ENCODE results near the gene MAP1LC3A. TPM values are rescaled to one million over a fixed set of nuclear protein-coding genes. Genes with fewer than 3 reads are reported as not detected.

MAP1LC3A gene
- total RNA-seq, 1 experiment from 2014 or later, result not detected

GRCh38 chr20:34540596-34541263 lies 17.8 kb upstream of the MAP1LC3A start:
- no peak for DNase-seq
- intact Hi-C loops (cut with micrococcal nuclease; ENCODE audit: unreplicated experiment), result no loop called here
- no peak overlapping the region for H3K4me2 ChIP-seq
- TF ChIP-seq CTCF (conservative IDR thresholded peaks at IDR 0.05) (no peak), EZH2 (IDR thresholded peaks at IDR 0.05; ENCODE audit: low read depth) (no peak)
- H4K20me1 ChIP-seq (ENCODE audit: insufficient read depth), result no peaks in the 10 kb centered on the region
- no peaks in the 10 kb centered on the region for H3K9me2 ChIP-seq (ENCODE audit: insufficient read depth)
- H3F3A ChIP-seq (ENCODE audit: insufficient read depth, low read depth), result peaks cover 4% of the 10 kb centered on the region; the same call in 1 of the 2 replicates
- H2AFZ ChIP-seq, result no peak overlapping the region
- H3K9me3 ChIP-seq (ENCODE audit: insufficient read depth, low read depth), result no peaks in the 10 kb centered on the region
- H3K4me1 ChIP-seq (replicated peaks; ENCODE audit: insufficient read depth), result no peaks in the 10 kb centered on the region
- H3K27ac ChIP-seq, result no peak overlapping the region
- ChIA-PET CTCF (no interaction called here), POLR2A (ENCODE audit: unreplicated experiment) (no interaction called here)
- BruUV-seq (replicated peaks), result no TSS peak
- H3K79me2 ChIP-seq (ENCODE audit: low read depth), result no peaks in the 10 kb centered on the region
- H3K36me3 ChIP-seq (ENCODE audit: low read depth), result peaks cover 9% of the 10 kb centered on the region; the same call in 1 of the 2 replicates
- H3K27me3 ChIP-seq (ENCODE audit: insufficient read depth, low read depth), result no peaks in the 10 kb centered on the region
- H3K4me3 ChIP-seq, result no peak overlapping the region

GRCh38 chr20:34541264-34541901 lies 17.1 kb upstream of the MAP1LC3A start:
- H2AFZ ChIP-seq, result no peak overlapping the region
- no peak overlapping the region for H3K4me2 ChIP-seq
- no TSS peak for BruUV-seq (replicated peaks)
- no peaks in the 10 kb centered on the region for H3K27me3 ChIP-seq (ENCODE audit: insufficient read depth, low read depth)
- H3F3A ChIP-seq (ENCODE audit: insufficient read depth, low read depth), result peaks cover 4% of the 10 kb centered on the region; the same call in 1 of the 2 replicates
- ChIA-PET POLR2A (ENCODE audit: unreplicated experiment) (no interaction called here), CTCF (no interaction called here)
- no peaks in the 10 kb centered on the region for H3K9me2 ChIP-seq (ENCODE audit: insufficient read depth)
- no peak for DNase-seq
- intact Hi-C loops (cut with micrococcal nuclease; ENCODE audit: unreplicated experiment), result no loop called here
- TF ChIP-seq CTCF (conservative IDR thresholded peaks at IDR 0.05) (no peak), EZH2 (IDR thresholded peaks at IDR 0.05; ENCODE audit: low read depth) (no peak)
- H3K9me3 ChIP-seq (ENCODE audit: insufficient read depth, low read depth), result no peaks in the 10 kb centered on the region
- H3K4me3 ChIP-seq, result no peak overlapping the region
- H3K36me3 ChIP-seq (ENCODE audit: low read depth), result peaks cover 4% of the 10 kb centered on the region; the same call in 1 of the 2 replicates
- no peaks in the 10 kb centered on the region for H3K79me2 ChIP-seq (ENCODE audit: low read depth)
- H3K4me1 ChIP-seq (replicated peaks; ENCODE audit: insufficient read depth), result no peaks in the 10 kb centered on the region
- no peaks in the 10 kb centered on the region for H4K20me1 ChIP-seq (ENCODE audit: insufficient read depth)
- H3K27ac ChIP-seq, result no peak overlapping the region

GRCh38 chr20:34541917-34542316 lies 16.6 kb upstream of the MAP1LC3A start:
- no peaks in the 10 kb centered on the region for H3K27me3 ChIP-seq (ENCODE audit: insufficient read depth, low read depth)
- intact Hi-C loops (cut with micrococcal nuclease; ENCODE audit: unreplicated experiment), result no loop called here
- H3K9me2 ChIP-seq (ENCODE audit: insufficient read depth), result no peaks in the 10 kb centered on the region
- no peaks in the 10 kb centered on the region for H3K79me2 ChIP-seq (ENCODE audit: low read depth)
- H3K4me3 ChIP-seq, result no peak overlapping the region
- ChIA-PET CTCF (no interaction called here), POLR2A (ENCODE audit: unreplicated experiment) (no interaction called here)
- H3K4me1 ChIP-seq (replicated peaks; ENCODE audit: insufficient read depth), result no peaks in the 10 kb centered on the region
- no peak for TF ChIP-seq EZH2 (IDR thresholded peaks at IDR 0.05; ENCODE audit: low read depth)
- TF ChIP-seq CTCF (conservative IDR thresholded peaks at IDR 0.05), result no peak
- H3K4me2 ChIP-seq, result no peak overlapping the region
- BruUV-seq (replicated peaks), result no TSS peak
- H4K20me1 ChIP-seq (ENCODE audit: insufficient read depth), result no peaks in the 10 kb centered on the region
- no peak for DNase-seq
- no peaks in the 10 kb centered on the region for H3K9me3 ChIP-seq (ENCODE audit: insufficient read depth, low read depth)
- peaks cover 4% of the 10 kb centered on the region; the same call in 1 of the 2 replicates for H3K36me3 ChIP-seq (ENCODE audit: low read depth)
- peaks cover 4% of the 10 kb centered on the region; the same call in 1 of the 2 replicates for H3F3A ChIP-seq (ENCODE audit: insufficient read depth, low read depth)
- H3K27ac ChIP-seq, result no peak overlapping the region
- H2AFZ ChIP-seq, result no peak overlapping the region

Measured in PC-9 (cell line).